Esophagus squamous epithelium (tissue), 5 donors: Measurements from ENCODE around the gene GPR35. TPM values are rescaled to one million over a fixed set of nuclear protein-coding genes. Genes with fewer than 3 reads are reported as not detected.
A peak's percentile ranks its signal among the peaks of the same experiment; 100 is the strongest.

Experiments
- DNase-seq: peaks from one replicate; lab custom pipeline; 2025; lab: John Stamatoyannopoulos, UW
- H3K27ac ChIP-seq, 4 donors: fragments of 200-600 bp; sonication (generic); one replicate each; pipeline ENCODE4 v1.5.1; 2016 to 2019; ENCODE audit warnings: mild to moderate bottlenecking in 1 of 4
- H3K27me3 ChIP-seq, 4 donors: fragments of 200-600 bp; sonication (generic); 1 replicate in 3 of 4; 2 replicates in 1 of 4; pipeline versions ENCODE4 v1.5.1 to v1.6.0; 2017 to 2021; ENCODE audit warnings: antibody characterized with exemption in 1 of 4
- H3K36me3 ChIP-seq, 3 donors: fragments of 200-600 bp; sonication (generic); one replicate each; pipeline ENCODE4 v1.5.1; 2016 to 2019
- H3K4me1 ChIP-seq, 3 donors: fragments of 200-600 bp; sonication (generic); one replicate each; pipeline ENCODE4 v1.5.1; 2017 to 2019
- H3K4me3 ChIP-seq, 4 donors: fragments of 200-600 bp; sonication (generic); 1 replicate in 3 of 4; 2 replicates in 1 of 4; pipeline ENCODE4 v1.5.1; 2016 to 2019; ENCODE audit warnings: mild to moderate bottlenecking in 2 of 4, moderate library complexity in 1 of 4
- H3K9me3 ChIP-seq, 3 donors: fragments of 200-600 bp; sonication (generic); one replicate each; pipeline ENCODE4 v1.5.1; 2016 to 2019
- POLR2A ChIP-seq, 4 donors: fragments of 450-650 bp; IDR thresholded peaks; one replicate each; pipeline ENCODE4 v1.6.1; 2017; ENCODE audit warnings: antibody characterized with exemption in 4 of 4, mild to moderate bottlenecking in 4 of 4, moderate library complexity in 3 of 4
- WGBS, 2 donors: methylation state at CpG; one replicate each; pipeline ENCODE4 v1.1.5; 2018; 5-methylcytosine and 5-hydroxymethylcytosine counted together
- intact Hi-C: fragments of 100-400 bp; cut with DNase I; formaldehyde crosslinking; loops from one replicate; pipeline ENCODE4 v1.15.0; 2022
- total RNA-seq, 4 donors: library from RNA; depleted of rRNA; stranded (reverse); fragments of >200 nt; gene quantifications; one replicate each; pipeline ENCODE4 v1.1.0, GENCODE V29; 2016
- TF ChIP-seq, protein P1 (sequence below), 6 experiments: fragments of 450-650 bp in 4 of 6; fragments of 200-600 bp in 2 of 6; sonication (generic) in 2 of 6; IDR thresholded peaks; one replicate each; pipeline ENCODE4 v1.5.1; 2016 to 2019; ENCODE audit warnings: antibody characterized with exemption in 6 of 6, mild to moderate bottlenecking in 4 of 6, moderate library complexity in 4 of 6
- donor health status: DM: yes; HTN: yes; CAD: no.

GPR35 gene
- total RNA-seq, 4 donors from 2014 or later: 0.31 to 3.2 (median 1.3) TPM

DNA sequence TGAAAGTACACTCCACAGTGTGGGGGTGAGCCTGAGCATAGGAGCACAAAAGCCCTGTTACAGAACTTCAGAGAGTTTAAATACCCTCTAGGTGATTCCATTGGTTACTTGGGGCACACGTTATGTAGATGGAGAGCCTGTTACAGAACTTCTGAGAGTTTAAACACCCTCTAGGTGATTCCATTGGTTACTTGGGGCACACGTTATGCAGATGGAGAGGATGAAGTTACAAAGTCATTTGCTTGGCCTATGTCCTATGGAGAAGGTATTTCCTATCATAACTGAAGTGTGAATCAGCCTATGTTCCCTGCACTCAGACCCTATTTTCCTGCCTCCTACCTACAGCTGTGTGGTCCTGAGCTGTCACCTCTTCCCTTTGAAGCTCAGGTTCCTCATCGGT is 42.5 kb upstream of the GPR35 start:
- DNase-seq: no peak
- Histone ChIP-seq H3K36me3 (peaks cover 2 to 26% (median 4%) of the 10 kb centered on the region in 3 donors), H3K4me3 (no peak overlapping the region), H3K27ac (no peak overlapping the region), H3K27me3 (no peaks in the 10 kb centered on the region), H3K4me1 (peaks cover 40 to 74% (median 43%) of the 10 kb centered on the region in 3 donors), H3K9me3 (no peaks in the 10 kb centered on the region)
- TF ChIP-seq, protein P1, sequence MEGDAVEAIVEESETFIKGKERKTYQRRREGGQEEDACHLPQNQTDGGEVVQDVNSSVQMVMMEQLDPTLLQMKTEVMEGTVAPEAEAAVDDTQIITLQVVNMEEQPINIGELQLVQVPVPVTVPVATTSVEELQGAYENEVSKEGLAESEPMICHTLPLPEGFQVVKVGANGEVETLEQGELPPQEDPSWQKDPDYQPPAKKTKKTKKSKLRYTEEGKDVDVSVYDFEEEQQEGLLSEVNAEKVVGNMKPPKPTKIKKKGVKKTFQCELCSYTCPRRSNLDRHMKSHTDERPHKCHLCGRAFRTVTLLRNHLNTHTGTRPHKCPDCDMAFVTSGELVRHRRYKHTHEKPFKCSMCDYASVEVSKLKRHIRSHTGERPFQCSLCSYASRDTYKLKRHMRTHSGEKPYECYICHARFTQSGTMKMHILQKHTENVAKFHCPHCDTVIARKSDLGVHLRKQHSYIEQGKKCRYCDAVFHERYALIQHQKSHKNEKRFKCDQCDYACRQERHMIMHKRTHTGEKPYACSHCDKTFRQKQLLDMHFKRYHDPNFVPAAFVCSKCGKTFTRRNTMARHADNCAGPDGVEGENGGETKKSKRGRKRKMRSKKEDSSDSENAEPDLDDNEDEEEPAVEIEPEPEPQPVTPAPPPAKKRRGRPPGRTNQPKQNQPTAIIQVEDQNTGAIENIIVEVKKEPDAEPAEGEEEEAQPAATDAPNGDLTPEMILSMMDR (IDR thresholded peaks at IDR 0.05): no peak
- TF ChIP-seq POLR2A (IDR thresholded peaks at IDR 0.05): no peak
- intact Hi-C loops: no loop called here
- WGBS, 2 donors: 77 to 78% methylated on average over 3 of the region's 3 CpGs

- no peak for TF ChIP-seq POLR2A (IDR thresholded peaks at IDR 0.05)
- TF ChIP-seq, protein P1 (IDR thresholded peaks at IDR 0.05): no peak
- Histone ChIP-seq H3K4me3 (no peak overlapping the region), H3K9me3 (no peaks in the 10 kb centered on the region), H3K4me1 (peaks cover 49 to 74% (median 49%) of the 10 kb centered on the region in 3 donors), H3K27me3 (no peaks in the 10 kb centered on the region), H3K27ac (no peak overlapping the region), H3K36me3 (peaks cover 0 to 16% (median 0%) of the 10 kb centered on the region in 3 donors)
- WGBS, 2 donors: 86 to 88% methylated on average over 2 to 3 of the region's 4 CpGs
- DNase-seq: no peak
- intact Hi-C loops: no loop called here
Measured at GRCh38 chr2:240583774-240584173, 41.5 kb upstream of the GPR35 start.

- Histone ChIP-seq H3K27me3 (no peaks in the 10 kb centered on the region), H3K9me3 (no peaks in the 10 kb centered on the region), H3K36me3 (peaks cover 0 to 15% (median 0%) of the 10 kb centered on the region in 3 donors), H3K4me1 (peaks cover 41 to 74% (median 43%) of the 10 kb centered on the region in 3 donors), H3K27ac (peak overlapping the region; percentile 17 to 98 (median 96)), H3K4me3 (peak overlapping the region in 2 of 4 donors; percentile 95 to 99)
- WGBS, 2 donors: 65 to 86% methylated on average over 2 to 3 of the region's 4 CpGs
- intact Hi-C loops: no loop called here
- TF ChIP-seq POLR2A (IDR thresholded peaks at IDR 0.05): peak in 1 of 4 donors; percentile 38
- TF ChIP-seq, protein P1 (IDR thresholded peaks at IDR 0.05): no peak
- DNase-seq: no peak
Measured at GRCh38 chr2:240584486-240585031, 40.7 kb upstream of the GPR35 start.

DNA sequence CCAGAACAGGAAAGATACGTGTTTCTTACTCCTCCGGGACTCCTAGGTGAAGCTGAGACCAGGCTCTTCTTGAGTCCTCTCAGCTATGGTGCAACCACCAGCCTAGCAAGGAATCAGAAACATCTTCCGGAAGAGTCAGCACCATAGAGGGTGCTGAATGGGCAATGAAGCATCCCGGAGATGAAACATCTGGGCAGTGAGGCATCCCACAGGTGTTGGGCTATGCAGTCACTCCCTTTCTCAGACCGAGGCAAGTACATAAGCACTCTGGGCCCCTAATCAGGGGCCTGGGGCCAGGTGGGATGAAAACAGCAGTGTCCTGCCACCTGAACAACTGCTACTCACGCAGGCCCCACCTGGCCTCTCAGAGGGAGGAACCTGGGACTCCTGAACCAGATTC is 40.2 kb upstream of the GPR35 start:
- peak overlapping the region; percentile 85 to 99 (median 96) for H3K4me3 ChIP-seq
- no peaks in the 10 kb centered on the region for H3K27me3 ChIP-seq
- 37 to 60% methylated on average over 2 to 4 of the region's 6 CpGs for WGBS, 2 donors
- H3K9me3 ChIP-seq: no peaks in the 10 kb centered on the region
- DNase-seq: no peak
- peaks cover 0 to 21% (median 0%) of the 10 kb centered on the region in 3 donors for H3K36me3 ChIP-seq
- TF ChIP-seq, protein P1 (IDR thresholded peaks at IDR 0.05): no peak
- no peak for TF ChIP-seq POLR2A (IDR thresholded peaks at IDR 0.05)
- peak overlapping the region; percentile 89 to 98 (median 96) for H3K27ac ChIP-seq
- intact Hi-C loops: no loop called here
- peaks cover 36 to 73% (median 37%) of the 10 kb centered on the region in 3 donors for H3K4me1 ChIP-seq

GRCh38 chr2:240585681-240586197 is 39.5 kb upstream of the GPR35 start:
- WGBS, 2 donors: 4% methylated on average over 9 to 10 of the region's 20 CpGs
- H3K27ac ChIP-seq: peak overlapping the region; percentile 89 to 98 (median 96)
- intact Hi-C loops: no loop called here
- no peaks in the 10 kb centered on the region for H3K27me3 ChIP-seq
- no peaks in the 10 kb centered on the region for H3K9me3 ChIP-seq
- H3K36me3 ChIP-seq: peaks cover 0 to 27% (median 0%) of the 10 kb centered on the region in 3 donors
- no peak for DNase-seq
- no peak for TF ChIP-seq POLR2A (IDR thresholded peaks at IDR 0.05)
- TF ChIP-seq, protein P1 (IDR thresholded peaks at IDR 0.05): no peak
- H3K4me3 ChIP-seq: peak overlapping the region; percentile 85 to 99 (median 96)
- peaks cover 30 to 67% (median 31%) of the 10 kb centered on the region in 3 donors for H3K4me1 ChIP-seq
